ENCODE data around the gene E2F1.
"Not testable (repeated sequence)": the region's sequence is repeated elsewhere in the genome, so short reads cannot be mapped to it uniquely, and the experiment has no call there.

E2F1 gene

GRCh38 chr20:33656783-33657703, 29.1 kb downstream of the E2F1 start:
- DNase-seq: no peak

DNA sequence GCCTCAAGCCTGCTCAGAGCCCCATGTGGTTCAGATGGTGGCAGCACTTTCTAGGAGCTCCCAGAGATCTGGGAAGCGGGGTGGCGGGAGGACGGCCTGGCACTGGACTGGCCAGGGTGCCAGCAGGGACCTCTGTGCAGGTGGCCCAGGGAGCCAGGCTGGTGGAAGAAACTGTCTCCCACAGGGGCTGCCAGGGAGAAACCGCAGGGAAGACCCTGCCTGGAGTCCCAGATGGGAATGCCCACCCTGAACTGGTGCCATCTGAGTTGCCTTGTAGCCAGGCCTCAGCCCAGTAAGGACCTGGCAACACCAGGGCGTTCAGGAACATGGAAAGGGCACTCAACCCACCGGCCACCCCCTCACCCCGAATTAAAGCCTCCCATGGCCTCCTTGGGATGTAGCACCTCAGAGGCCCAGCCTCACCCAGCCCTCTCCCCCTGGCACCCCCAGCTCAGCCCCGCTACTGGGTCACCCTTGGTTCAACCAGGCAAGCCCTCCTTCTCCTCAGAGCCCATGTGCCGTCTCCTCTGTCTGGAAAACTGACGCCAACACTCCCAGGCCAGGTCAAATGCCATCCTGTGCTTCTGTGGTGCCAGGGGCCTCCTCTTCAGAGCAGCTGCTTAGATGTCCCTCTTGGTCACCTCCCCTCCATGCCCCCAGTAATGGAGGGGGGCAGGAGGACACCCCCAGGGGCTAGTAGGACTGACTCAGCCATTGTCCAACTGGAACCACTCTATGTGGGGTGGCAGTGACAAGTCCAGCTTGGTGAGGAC, 30.0 kb downstream of the E2F1 start:
- no peak for DNase-seq

DNA sequence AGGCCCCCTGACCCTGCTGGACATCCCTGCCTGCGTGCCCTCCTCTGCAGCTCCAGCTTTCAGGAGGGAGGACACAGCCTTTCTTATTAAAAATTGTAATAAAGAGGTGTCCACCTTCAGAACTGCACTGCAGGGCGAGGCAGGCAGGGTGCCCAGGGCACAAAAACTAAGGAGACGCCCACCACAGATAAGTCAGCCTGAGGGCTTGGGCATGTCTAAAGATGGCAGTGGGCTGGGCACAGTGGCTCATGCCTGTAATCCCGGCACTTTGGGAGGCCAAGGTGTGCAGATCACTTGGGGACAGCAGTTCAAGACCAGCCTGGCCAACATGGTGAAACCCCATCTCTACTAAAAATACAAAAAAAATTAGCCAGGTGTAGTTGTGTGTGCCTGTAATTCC, 31.0 kb downstream of the E2F1 start:
- DNase-seq: no peak

GRCh38 chr20:33654680-33655161, 31.5 kb downstream of the E2F1 start:
- no peak for DNase-seq

DNA sequence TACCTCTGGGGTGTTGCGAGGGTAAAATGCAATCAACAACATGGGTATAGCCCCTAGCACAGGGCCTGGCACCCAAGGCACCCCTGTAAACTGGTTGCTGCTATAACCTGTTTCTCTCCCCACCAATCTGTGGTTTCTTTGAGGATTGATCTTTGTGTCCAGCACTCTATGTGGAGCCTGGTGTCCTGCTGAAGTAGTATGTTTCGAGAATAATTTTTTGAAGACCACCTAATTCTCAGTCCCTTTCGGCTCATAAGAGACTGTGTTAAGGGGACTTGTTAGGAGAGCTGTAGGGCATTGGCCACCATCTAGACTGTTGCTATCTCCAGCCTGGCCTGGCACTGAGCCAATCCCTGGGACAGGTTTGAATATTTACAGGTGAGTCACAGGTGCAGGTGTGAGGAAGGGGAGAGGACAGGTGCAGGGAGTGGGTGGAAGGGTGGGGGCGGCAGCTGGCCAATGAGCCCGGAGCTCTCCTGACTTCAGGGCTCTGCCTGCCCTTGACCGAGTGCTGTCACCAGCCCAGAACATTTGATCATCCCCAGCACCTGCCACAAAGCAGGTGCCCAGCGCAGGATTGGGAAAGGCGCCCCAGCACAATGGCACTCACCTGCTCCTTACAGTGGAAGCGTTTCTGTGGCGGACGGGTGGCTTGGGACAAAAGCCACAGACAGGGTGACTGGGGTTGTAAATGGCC, 32.1 kb downstream of the E2F1 start:
- no peak for DNase-seq

GRCh38 chr20:33653218-33653899, 32.8 kb downstream of the E2F1 start:
- DNase-seq: peak; percentile 43

GRCh38 chr20:33651562-33652048, 34.6 kb downstream of the E2F1 start:
- no peak for DNase-seq

DNA sequence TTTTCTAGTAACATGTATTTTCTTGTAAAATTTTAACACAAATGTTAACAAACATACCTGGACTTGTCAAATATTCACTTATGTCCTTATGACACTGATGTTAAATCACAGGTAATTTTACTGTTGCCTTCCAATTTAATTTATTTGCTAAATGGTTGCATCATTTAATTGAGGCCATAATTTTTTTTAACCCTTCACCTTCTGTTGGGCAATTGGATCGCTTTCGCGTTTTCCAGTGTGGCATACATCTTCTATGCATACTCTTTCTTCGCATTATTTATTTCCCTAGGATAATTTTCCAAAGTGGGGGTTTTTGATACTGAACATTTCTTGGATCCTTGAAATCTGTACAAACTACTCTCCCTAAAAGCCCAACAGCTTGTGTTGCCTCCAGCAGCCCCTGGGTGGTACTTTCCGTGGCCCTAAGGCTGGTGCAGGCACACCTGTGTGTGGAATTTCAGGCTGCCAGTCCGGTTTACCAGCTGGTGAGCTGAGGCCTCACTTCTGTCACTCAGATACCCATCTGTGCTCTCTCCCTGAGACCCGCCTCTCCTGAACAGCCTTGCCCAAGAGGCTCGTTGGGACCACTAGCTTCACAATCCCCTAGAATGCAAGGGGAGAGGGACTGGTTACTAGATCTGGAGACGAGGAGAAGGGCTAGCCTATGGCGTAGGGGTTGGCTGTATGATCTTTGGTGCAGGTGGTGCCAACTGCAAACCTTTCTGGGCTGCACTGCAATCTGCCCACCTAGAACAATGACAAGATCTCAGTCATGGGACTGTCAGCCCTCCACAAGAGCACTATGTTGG, 35.2 kb downstream of the E2F1 start:
- DNase-seq: no peak

DNA sequence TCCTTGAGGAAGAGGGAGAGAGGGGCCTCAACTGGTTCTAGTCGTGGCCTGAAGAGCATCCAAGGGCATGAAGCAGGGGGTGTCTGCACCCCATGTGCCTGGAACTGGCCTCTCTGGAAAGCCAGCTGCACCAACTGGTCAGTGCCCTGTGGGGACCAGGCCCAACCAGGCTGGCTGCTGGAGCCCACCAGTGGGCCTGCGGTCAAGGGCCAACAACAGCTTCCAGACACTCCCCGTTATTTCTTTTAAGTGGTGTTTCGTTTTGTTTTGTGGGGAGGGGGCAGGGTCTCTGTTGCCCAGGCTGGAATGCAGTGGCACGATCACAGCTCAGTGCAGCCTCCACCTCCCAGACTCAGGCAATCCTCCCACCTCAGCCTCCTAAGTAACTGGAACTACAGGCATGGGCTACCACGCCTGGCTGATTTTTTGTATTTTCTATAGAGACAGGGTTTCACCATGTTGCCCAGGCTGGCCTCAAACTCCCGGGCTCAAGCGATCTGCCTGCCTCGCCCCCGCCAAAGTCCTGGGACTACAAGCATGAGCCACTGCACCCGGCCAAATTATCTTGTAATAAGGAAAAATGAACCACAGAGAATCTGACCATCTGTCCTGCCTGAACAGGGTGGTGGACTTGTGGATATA, 36.0 kb downstream of the E2F1 start:
- no peak for DNase-seq

- no peak for DNase-seq
Observed at GRCh38 chr20:33649201-33649681, 36.9 kb downstream of the E2F1 start.

DNA sequence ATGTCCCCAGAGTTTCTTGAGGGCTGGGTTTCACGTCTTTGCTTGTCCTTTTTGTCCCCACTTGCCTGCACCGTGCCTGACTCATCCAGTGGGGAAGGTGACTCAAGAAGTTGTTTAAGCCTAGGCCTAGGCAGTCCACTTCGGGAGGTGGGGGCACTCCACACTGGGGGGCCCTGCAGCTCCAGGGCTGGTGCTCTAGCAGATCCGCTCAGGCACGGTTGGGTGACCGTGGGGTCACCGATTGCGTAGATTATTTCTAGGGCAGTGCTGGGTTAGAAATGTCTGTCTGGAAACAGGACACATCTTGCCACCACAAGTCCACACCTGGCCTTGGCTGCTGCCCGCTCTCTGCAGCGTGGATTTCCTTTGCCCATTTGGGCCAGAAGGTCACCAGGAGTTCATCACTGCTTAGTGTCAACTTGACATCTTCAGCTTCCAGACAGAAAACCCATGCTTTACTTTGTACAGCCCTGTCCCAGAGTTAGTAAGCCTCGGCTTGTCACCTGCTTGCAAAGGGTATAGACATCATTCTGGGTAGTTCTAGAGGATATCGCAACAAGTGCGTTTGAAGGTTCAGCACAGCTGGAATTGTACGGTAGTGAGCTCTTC, 37.7 kb downstream of the E2F1 start:
- DNase-seq: no peak

- no peak for DNase-seq
Observed at GRCh38 chr20:33647603-33648395, 38.4 kb downstream of the E2F1 start.

- DNase-seq: not testable (repeated sequence)
Observed at GRCh38 chr20:33646959-33647602, 39.1 kb downstream of the E2F1 start.

DNA sequence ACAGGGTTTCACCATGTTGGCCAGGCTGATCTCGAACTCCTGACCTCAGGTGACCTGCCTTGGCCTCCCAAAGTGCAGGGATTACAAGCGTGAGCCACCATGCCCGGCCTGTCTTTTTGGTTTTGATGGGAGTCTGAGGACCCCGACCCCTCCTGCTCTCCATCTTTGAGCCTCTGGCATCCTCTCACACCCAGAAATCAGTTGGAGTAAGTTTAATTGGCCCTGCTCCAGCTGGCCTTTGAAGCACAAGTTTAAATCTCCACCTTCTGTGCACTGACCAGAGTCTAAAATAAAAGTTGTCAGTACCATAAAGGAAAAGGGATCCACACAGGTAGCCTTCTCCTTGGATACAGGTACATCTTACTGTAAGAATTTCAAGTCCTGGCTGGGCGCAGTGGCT, 40.0 kb downstream of the E2F1 start:
- DNase-seq: no peak

DNA sequence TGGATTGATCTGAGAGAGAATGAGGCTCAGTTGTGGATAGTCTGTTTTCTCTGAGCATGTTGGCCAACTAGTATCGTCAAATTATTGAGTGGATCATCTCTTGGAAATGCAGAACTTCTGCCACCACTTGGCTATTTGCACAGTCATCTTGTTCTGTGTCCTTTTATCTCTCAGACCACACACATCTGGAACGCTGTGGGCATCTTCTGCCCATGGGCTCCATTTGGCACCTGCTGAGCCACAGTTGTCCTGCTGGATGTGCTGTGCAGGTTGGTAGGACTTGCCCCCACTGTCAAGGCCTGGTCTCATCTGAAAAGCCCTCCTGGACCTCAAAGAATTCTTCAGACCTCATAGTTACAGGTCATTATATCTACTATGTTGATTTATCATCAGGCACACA, 40.8 kb downstream of the E2F1 start:
- DNase-seq: no peak

DNA sequence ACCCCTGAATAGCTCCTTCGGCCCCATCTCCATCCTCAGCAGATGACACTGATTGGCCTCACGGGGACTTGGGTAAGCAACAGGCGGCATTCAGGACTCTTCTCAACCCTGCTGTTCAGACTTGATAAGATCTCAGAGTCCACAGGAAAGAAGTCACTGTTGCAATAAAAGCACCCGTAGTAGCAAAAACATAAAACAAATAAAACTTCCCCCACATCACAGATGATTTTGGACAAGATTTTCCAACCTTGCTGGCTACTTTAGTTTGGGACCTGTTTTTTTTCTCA, 41.2 kb downstream of the E2F1 start:
- DNase-seq: no peak

- DNase-seq: no peak
Observed at GRCh38 chr20:33644313-33645071, 41.7 kb downstream of the E2F1 start.

DNA sequence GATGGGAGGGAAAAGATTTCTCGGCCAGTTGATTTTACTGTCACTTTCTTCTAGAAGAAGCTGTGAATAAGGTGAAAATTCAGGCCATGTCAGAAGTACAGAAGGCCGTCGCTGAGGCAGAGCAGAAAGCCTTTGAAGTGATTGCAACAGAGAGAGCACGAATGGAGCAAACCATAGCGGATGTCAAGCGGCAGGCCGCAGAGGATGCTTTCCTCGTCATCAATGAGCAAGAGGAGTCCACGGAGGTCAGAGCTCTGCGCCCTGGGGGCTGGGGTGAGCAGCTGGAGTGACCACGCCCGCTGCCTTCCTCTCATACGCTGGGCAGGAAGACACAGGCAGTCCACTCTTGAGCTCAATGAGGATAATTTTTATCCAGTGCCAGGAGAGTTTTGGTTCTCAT, 45.9 kb downstream of the E2F1 start:
- DNase-seq: no peak

DNA sequence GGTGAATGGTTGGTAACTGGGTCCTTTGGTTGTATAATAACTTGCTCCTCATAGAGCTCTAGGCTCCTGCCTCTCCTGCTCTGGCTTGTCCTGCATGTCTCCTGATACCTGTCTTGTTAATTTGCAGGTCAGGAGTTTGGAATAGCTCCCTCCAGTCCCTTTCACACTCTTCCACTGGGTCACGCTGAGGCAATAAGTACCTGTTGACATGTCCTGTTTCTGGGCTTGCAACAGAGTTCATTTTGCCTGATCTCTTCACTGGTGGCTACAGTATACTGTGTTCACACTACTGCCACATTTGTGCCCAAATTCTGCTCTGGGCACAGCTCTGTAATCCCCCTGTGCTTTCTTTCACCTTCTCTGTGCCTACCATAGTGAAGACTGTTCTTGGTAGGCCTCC, 49.4 kb downstream of the E2F1 start:
- DNase-seq: no peak

All from activated CD8-positive, alpha-beta memory T cell treated with anti-CD3 and anti-CD28 coated beads, Interleukin-2, amount 50 U/mL, for 4 hours (primary cell).